Ishikawa (cell line): ENCODE results near the gene ATXN10.

Source experiments
- CEBPB ChIP-seq: IDR thresholded peaks from 2 replicates; pipeline ENCODE4 v1.6.1; 2012
- CREB1 ChIP-seq: IDR thresholded peaks from 2 replicates; pipeline ENCODE4 v1.6.1; 2012; ENCODE audit warnings: low read depth
- EGR1 ChIP-seq: IDR thresholded peaks from 2 replicates; pipeline ENCODE4 v1.6.1; 2012
- EP300 ChIP-seq: IDR thresholded peaks from 2 replicates; pipeline ENCODE4 v1.6.1; 2012; ENCODE audit warnings: borderline replicate concordance
- FOXM1 ChIP-seq: IDR thresholded peaks from 2 replicates; pipeline ENCODE4 v1.6.1; 2012; ENCODE audit warnings: low read depth, borderline replicate concordance
- NFIC ChIP-seq: IDR thresholded peaks from 2 replicates; pipeline ENCODE4 v1.6.1; 2012
- RAD21 ChIP-seq: IDR thresholded peaks from 2 replicates; pipeline ENCODE4 v1.6.1; 2012; ENCODE audit warnings: low read depth
- REST ChIP-seq: IDR thresholded peaks from 2 replicates; pipeline ENCODE4 v1.6.1; 2012; ENCODE audit warnings: low read depth, mild to moderate bottlenecking
- TAF1 ChIP-seq: IDR thresholded peaks from 2 replicates; pipeline ENCODE4 v1.6.1; 2012; ENCODE audit warnings: low read depth, mild to moderate bottlenecking
- TCF12 ChIP-seq: IDR thresholded peaks from 2 replicates; pipeline ENCODE4 v1.6.1; 2012; ENCODE audit warnings: low read depth
- TEAD4 ChIP-seq: IDR thresholded peaks from 2 replicates; pipeline ENCODE4 v1.6.1; 2012
- USF1 ChIP-seq: IDR thresholded peaks from 2 replicates; pipeline ENCODE4 v1.6.1; 2012
- YY1 ChIP-seq: IDR thresholded peaks from 2 replicates; pipeline ENCODE4 v1.6.1; 2012; ENCODE audit warnings: low read depth
- ZBTB7A ChIP-seq: IDR thresholded peaks from 2 replicates; pipeline ENCODE4 v1.6.1; 2012; ENCODE audit warnings: low read depth
- TF ChIP-seq, protein P1 (sequence below): IDR thresholded peaks from 2 replicates; pipeline ENCODE4 v1.6.1; 2012

Gene ATXN10

DNA sequence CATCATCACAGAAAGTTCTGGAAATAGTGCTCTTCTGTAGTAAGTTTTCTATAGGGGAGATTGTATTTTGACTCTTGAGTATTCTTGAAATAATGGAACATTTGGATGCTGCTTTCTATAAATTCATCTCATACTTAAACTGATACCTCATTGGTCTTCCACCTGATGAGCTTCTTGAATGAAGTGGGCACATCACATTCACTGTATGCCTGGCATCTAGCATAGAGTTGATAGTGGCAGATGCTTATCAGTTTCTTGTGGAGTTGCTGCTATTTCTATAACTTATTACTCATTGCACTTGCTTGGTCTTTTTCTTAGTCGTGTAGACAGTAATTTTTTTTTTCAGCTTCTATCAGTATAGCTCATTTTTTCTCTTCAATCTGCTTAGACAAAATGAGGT is 5.4 kb downstream of the ATXN10 start:
- TF ChIP-seq ZBTB7A (no peak), EP300 (no peak), EGR1 (no peak), CREB1 (no peak), RAD21 (no peak), CEBPB (no peak), FOXM1 (no peak), USF1 (no peak), TAF1 (no peak), TCF12 (no peak), REST (no peak), NFIC (no peak), TEAD4 (no peak)
- TF ChIP-seq, protein P1, sequence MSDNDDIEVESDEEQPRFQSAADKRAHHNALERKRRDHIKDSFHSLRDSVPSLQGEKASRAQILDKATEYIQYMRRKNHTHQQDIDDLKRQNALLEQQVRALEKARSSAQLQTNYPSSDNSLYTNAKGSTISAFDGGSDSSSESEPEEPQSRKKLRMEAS, result no peak

- TF ChIP-seq ZBTB7A, result no peak
- TF ChIP-seq REST, result no peak
- TF ChIP-seq CEBPB, result no peak
- TF ChIP-seq TEAD4, result no peak
- no peak for TF ChIP-seq FOXM1
- no peak for TF ChIP-seq NFIC
- no peak for TF ChIP-seq RAD21
- TF ChIP-seq EP300, result no peak
Observed at GRCh38 chr22:45678961-45679912, 7.6 kb downstream of the ATXN10 start.

- TF ChIP-seq CEBPB (no peak), NFIC (no peak), TEAD4 (no peak), FOXM1 (no peak), REST (no peak), EP300 (no peak), USF1 (no peak), EGR1 (no peak), TAF1 (no peak), CREB1 (no peak), RAD21 (no peak), ZBTB7A (no peak), YY1 (no peak)
- TF ChIP-seq, protein P1, result no peak
Observed at GRCh38 chr22:45680932-45681700, 9.5 kb downstream of the ATXN10 start.

GRCh38 chr22:45682064-45682463 is 10.4 kb downstream of the ATXN10 start:
- TF ChIP-seq TEAD4 (no peak), ZBTB7A (no peak), TAF1 (no peak), RAD21 (no peak), EGR1 (no peak), FOXM1 (no peak), REST (no peak), YY1 (no peak), USF1 (no peak), CREB1 (no peak), TCF12 (no peak), NFIC (no peak), EP300 (no peak), CEBPB (no peak)
- TF ChIP-seq, protein P1, result no peak
